ENCODE results near the gene ZNF799.

GRCh38 chr19:12346896-12347295 lies 54.2 kb downstream of the ZNF799 start:
- TF ChIP-seq CTCF (IDR thresholded peaks at IDR 0.05), result no peak
- TF ChIP-seq POLR2A (IDR thresholded peaks at IDR 0.05), result no peak
- TF ChIP-seq POLR2AphosphoS5 (IDR thresholded peaks at IDR 0.05), result no peak
- no peak for TF ChIP-seq EP300 (IDR thresholded peaks at IDR 0.05; ENCODE audit: low read depth)
